HG02884 (cell line): Measurements from ENCODE around the gene HSD17B2.
"Not testable (repeated sequence)": the region's sequence is repeated elsewhere in the genome, so short reads cannot be mapped to it uniquely, and the experiment has no call there.

Experiments used
- ATAC-seq: cut with Tn5 transposase; IDR thresholded peaks from one replicate; pipeline ENCODE4 v1.9.1; 2021; ENCODE audit warnings: mild to moderate bottlenecking, moderate library complexity; ENCODE audit not compliant: unreplicated experiment

HSD17B2 gene

GRCh38 chr16:82118749-82119148 is 83.7 kb downstream of the HSD17B2 start:
- ATAC-seq = no peak

- no peak for ATAC-seq
Observed at GRCh38 chr16:82119405-82119804, 84.4 kb downstream of the HSD17B2 start.

- ATAC-seq = no peak
Observed at GRCh38 chr16:82124651-82125050, 89.6 kb downstream of the HSD17B2 start.

- ATAC-seq = no peak
Observed at GRCh38 chr16:82129881-82130280, 94.8 kb downstream of the HSD17B2 start.

GRCh38 chr16:82133798-82134197 is 98.7 kb downstream of the HSD17B2 start:
- no peak for ATAC-seq

- no peak for ATAC-seq
Observed at GRCh38 chr16:82134846-82135245, 99.8 kb downstream of the HSD17B2 start.

- no peak for ATAC-seq
Observed at GRCh38 chr16:82135844-82136243, 100.8 kb downstream of the HSD17B2 start.

- no peak for ATAC-seq
Observed at GRCh38 chr16:82136956-82137821, 102.1 kb downstream of the HSD17B2 start.

GRCh38 chr16:82137822-82138167 is 102.7 kb downstream of the HSD17B2 start:
- no peak for ATAC-seq

GRCh38 chr16:82138478-82139285 is 103.6 kb downstream of the HSD17B2 start:
- ATAC-seq = no peak

GRCh38 chr16:82139286-82139571 is 104.2 kb downstream of the HSD17B2 start:
- ATAC-seq = not testable (repeated sequence)

GRCh38 chr16:82146556-82146955 is 111.5 kb downstream of the HSD17B2 start:
- no peak for ATAC-seq

GRCh38 chr16:82146957-82147356 is 111.9 kb downstream of the HSD17B2 start:
- no peak for ATAC-seq

- ATAC-seq = no peak
Observed at GRCh38 chr16:82147546-82147945, 112.5 kb downstream of the HSD17B2 start.
